C4-2B (cell line): Measurements from ENCODE around the gene SOAT2.

Experiments
- CTCF ChIP-seq: fragments of 450-650 bp; conservative IDR thresholded peaks from 2 replicates; pipeline ENCODE4 v1.5.1; 2017; ENCODE audit warnings: mild to moderate bottlenecking
- ZFX ChIP-seq: fragments of 450-650 bp; IDR thresholded peaks from 2 replicates; pipeline ENCODE4 v1.6.1; 2017

GRCh38 chr12:53100466-53101151 lies 2.7 kb upstream of the SOAT2 start:
- TF ChIP-seq CTCF = no peak
- no peak for TF ChIP-seq ZFX
